ENCODE measurements around the gene ZNF654. TPM values are rescaled to one million over a fixed set of nuclear protein-coding genes. Genes with fewer than 3 reads are reported as not detected.

The ZNF654 gene
- total RNA-seq, 3 donors from 2014 or later (not counting 1 experiment from before 2014, with no cell fraction given): 11.9 to 16.7 (median 12.2) TPM

DNA sequence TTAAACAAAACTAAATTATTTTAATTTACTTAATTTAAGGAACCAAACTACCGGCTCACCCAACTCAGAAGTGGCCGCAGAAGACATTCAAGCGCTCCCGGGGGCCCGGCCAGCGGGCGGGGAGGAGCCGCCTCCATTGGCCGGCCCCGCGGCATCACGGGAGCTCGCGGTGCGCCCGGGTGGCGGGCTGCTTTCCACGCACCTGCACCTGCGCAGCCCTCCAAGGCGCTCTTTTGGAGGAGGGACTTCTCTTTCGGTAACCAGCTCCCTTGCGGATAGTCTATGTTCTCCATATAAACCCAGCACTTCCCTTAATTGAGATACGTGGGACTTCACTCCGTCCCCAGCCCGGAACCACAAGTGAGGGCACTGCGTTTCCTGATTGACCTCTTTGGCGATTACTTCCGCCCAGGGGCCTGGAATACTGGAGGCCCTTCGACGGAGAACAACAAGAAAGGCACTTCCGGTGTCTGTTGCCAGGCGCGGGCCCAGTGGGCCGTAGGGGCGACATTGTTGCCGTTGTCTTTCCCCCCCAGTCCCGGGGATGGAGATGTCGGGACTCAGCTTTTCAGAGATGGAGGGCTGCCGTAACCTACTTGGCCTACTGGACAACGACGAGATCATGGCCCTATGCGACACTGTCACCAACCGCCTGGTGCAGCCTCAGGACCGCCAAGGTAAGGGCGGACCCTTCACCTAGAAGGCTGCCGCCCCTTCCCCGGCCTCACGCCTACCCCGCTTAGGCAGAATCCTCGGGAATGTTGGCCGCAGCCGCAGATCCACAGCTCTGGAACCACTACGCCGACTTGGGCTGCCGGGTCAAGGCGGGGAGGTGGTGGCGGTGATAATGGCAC is 90.7 kb downstream of the ZNF654 start, which contains the start of gene C3orf38:
Gene C3orf38 (plus strand): TSS at position 451 of the 854 bp plus-strand sequence. CDS start 94 bp downstream, at position 545.
- H3K27me3 Mint-ChIP-seq (ENCODE audit: low read depth in 2 of 2): no peaks in the 10 kb centered on the region
- peak within 1 kb of the TSS; percentile 95 for H3K4me3 Mint-ChIP-seq
- Histone ChIP-seq H3K27ac (ENCODE audit: low read length) (peak within 1 kb of the TSS; percentile 92), H3K4me3 (ENCODE audit: low read length) (peak within 1 kb of the TSS; percentile 86), H3K36me3 (ENCODE audit: control insufficient read depth, insufficient read depth, low read length) (peaks cover 16% of the 10 kb centered on the region), H3K27me3 (ENCODE audit: control insufficient read depth, insufficient read depth, low read length) (no peaks in the 10 kb centered on the region), H3K9me3 (ENCODE audit: control insufficient read depth, insufficient read depth, low read length) (no peaks in the 10 kb centered on the region), H3K4me1 (ENCODE audit: control insufficient read depth, insufficient read depth, low read length) (peaks cover 15% of the 10 kb centered on the region)
- ATAC-seq: peak; percentile 88 to 92 (median 92)
- WGBS (ENCODE audit: insufficient coverage): under 1% methylated on average over 57 of the region's 57 CpGs
- peaks cover 17 to 28% of the 10 kb centered on the region in 2 donors for H3K4me1 Mint-ChIP-seq
- TF ChIP-seq, protein P1, sequence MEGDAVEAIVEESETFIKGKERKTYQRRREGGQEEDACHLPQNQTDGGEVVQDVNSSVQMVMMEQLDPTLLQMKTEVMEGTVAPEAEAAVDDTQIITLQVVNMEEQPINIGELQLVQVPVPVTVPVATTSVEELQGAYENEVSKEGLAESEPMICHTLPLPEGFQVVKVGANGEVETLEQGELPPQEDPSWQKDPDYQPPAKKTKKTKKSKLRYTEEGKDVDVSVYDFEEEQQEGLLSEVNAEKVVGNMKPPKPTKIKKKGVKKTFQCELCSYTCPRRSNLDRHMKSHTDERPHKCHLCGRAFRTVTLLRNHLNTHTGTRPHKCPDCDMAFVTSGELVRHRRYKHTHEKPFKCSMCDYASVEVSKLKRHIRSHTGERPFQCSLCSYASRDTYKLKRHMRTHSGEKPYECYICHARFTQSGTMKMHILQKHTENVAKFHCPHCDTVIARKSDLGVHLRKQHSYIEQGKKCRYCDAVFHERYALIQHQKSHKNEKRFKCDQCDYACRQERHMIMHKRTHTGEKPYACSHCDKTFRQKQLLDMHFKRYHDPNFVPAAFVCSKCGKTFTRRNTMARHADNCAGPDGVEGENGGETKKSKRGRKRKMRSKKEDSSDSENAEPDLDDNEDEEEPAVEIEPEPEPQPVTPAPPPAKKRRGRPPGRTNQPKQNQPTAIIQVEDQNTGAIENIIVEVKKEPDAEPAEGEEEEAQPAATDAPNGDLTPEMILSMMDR (IDR thresholded peaks at IDR 0.05): no peak
- H3K27ac Mint-ChIP-seq: peak within 1 kb of the TSS; percentile 91 to 93
- DNase-seq: peak; percentile 79 to 88
- intact Hi-C loops (cut with micrococcal nuclease): loop anchor here (1.0 to 2.0 kb wide), 2 partner anchors 90 to 923 kb away; partner anchors contain the start of genes CGGBP1, CHMP2B and ZNF654
- no peaks in the 10 kb centered on the region for H3K9me3 Mint-ChIP-seq
- H3K36me3 Mint-ChIP-seq: no peaks in the 10 kb centered on the region

DNA sequence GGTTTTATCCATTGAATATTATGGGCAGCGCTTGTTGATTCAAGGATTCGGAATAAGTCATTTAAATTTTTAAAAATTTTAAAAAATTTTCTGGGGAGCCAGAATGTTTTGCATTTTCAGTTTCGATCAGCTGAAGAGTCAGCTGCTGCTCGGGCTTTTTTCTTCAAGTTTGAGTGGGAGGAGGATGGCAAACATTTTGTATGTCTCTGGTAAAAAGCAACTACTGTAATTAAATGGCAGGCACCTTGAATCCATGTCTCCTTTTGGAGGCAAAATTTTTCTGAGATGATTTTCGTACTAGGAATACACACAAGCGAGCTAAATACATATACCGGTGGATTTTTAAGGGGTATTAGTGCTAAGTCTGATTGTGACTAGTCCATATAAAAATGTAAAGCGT is 91.3 kb downstream of the ZNF654 start:
- Mint-ChIP-seq H3K36me3 (no peaks in the 10 kb centered on the region), H3K4me3 (peak overlapping the region; percentile 95), H3K4me1 (peaks cover 17 to 28% of the 10 kb centered on the region in 2 donors), H3K9me3 (no peaks in the 10 kb centered on the region), H3K27me3 (ENCODE audit: low read depth in 2 of 2) (no peaks in the 10 kb centered on the region), H3K27ac (peak overlapping the region; percentile 91 to 93)
- TF ChIP-seq, protein P1 (IDR thresholded peaks at IDR 0.05): no peak
- peaks cover 18% of the 10 kb centered on the region for H3K36me3 ChIP-seq (ENCODE audit: control insufficient read depth, insufficient read depth, low read length)
- no peaks in the 10 kb centered on the region for H3K9me3 ChIP-seq (ENCODE audit: control insufficient read depth, insufficient read depth, low read length)
- peak overlapping the region; percentile 86 for H3K4me3 ChIP-seq (ENCODE audit: low read length)
- WGBS (ENCODE audit: insufficient coverage): 0% methylated on average over 7 of the region's 8 CpGs
- intact Hi-C loops (cut with micrococcal nuclease): loop anchor here (2.0 kb wide), 1 partner anchor 924 kb away; the partner anchor contains the start of gene CHMP2B
- DNase-seq: peak in 1 of 2 donors; percentile 58
- no peaks in the 10 kb centered on the region for H3K27me3 ChIP-seq (ENCODE audit: control insufficient read depth, insufficient read depth, low read length)
- H3K27ac ChIP-seq (ENCODE audit: low read length): peak overlapping the region; percentile 92
- peak; percentile 13 to 41 (median 16) for ATAC-seq
- H3K4me1 ChIP-seq (ENCODE audit: control insufficient read depth, insufficient read depth, low read length): peaks cover 15% of the 10 kb centered on the region

DNA sequence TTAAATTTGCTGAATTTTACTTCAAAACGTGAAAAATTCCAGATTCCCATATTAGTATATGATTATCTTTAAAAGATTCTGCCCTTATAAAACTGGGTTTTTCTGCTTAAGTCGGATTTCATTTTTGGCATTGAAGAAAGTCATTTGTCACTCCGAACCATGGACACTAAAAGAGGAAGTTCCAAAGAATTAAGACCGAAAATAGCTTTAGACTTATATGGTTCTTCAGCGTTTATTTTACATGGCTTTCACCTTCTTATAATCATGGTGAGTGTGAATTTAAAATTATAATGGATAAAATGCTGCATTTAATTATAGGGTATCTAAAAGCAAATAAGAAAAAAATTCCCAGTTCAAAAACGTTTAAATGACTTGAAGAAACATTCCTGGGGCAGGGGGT is 91.8 kb downstream of the ZNF654 start:
- DNase-seq: peak in 1 of 2 donors; percentile 13
- no peak for ATAC-seq
- peaks cover 17 to 31% of the 10 kb centered on the region in 2 donors for H3K4me1 Mint-ChIP-seq
- H3K27ac Mint-ChIP-seq: peak overlapping the region; percentile 91 to 93
- peak overlapping the region; percentile 95 for H3K4me3 Mint-ChIP-seq
- 0% methylated on average over 4 of the region's 6 CpGs for WGBS (ENCODE audit: insufficient coverage)
- Histone ChIP-seq H3K27ac (ENCODE audit: low read length) (peak overlapping the region; percentile 92), H3K4me1 (ENCODE audit: control insufficient read depth, insufficient read depth, low read length) (peaks cover 15% of the 10 kb centered on the region), H3K4me3 (ENCODE audit: low read length) (peak overlapping the region; percentile 86), H3K27me3 (ENCODE audit: control insufficient read depth, insufficient read depth, low read length) (no peaks in the 10 kb centered on the region), H3K36me3 (ENCODE audit: control insufficient read depth, insufficient read depth, low read length) (peaks cover 22% of the 10 kb centered on the region), H3K9me3 (ENCODE audit: control insufficient read depth, insufficient read depth, low read length) (no peaks in the 10 kb centered on the region)
- no peaks in the 10 kb centered on the region for H3K36me3 Mint-ChIP-seq
- H3K27me3 Mint-ChIP-seq (ENCODE audit: low read depth in 2 of 2): no peaks in the 10 kb centered on the region
- H3K9me3 Mint-ChIP-seq: no peaks in the 10 kb centered on the region
- TF ChIP-seq, protein P1 (IDR thresholded peaks at IDR 0.05): no peak
- intact Hi-C loops (cut with micrococcal nuclease): loop anchor here (2.0 kb wide), 1 partner anchor 924 kb away; the partner anchor contains the start of gene CHMP2B
